Colon (tissue), 2 donors: ENCODE data around the gene SPATA31D1.
"Not testable (repeated sequence)": the region's sequence is repeated elsewhere in the genome, so short reads cannot be mapped to it uniquely, and the experiment has no call there.

Experiments used
- FAIRE-seq: peaks from 2 replicates; lab custom pipeline; 2012; peaks lifted over from hg19 to GRCh38; lab: Jason Lieb, UNC
- donor health status: control.
- donor health status: control.

The SPATA31D1 gene

DNA sequence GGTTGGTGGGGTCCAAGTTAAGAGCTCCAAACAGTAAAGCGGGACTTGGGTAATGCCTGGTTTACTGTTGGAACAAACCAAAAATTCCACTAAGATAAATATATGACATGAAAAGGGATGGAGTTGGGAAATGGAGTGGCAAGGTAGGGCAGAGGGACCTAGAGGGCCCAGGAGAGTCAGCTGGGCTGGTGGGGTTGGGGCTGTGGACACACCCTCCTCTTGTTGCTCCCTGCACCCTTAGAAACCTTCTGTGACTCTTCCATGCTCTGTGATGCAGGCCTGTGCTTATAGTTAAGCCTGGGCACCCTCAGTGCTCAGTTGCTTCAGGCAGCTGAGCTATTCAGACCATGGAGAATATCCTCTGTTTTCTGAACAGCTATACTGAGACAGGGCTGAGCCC is at the start of gene SPATA31D1:
Gene SPATA31D1, plus strand, starts transcription at position 301 of the 400 bp plus-strand sequence. Its CDS starts 47 bp downstream, at position 348.
- not testable (repeated sequence) for FAIRE-seq

GRCh38 chr9:81943393-81943792 is 45.2 kb upstream of the SPATA31D1 start, which contains the start of gene SPATA31D3:
TSS of gene SPATA31D3 (plus strand) at chr9:81943500. CDS start at chr9:81943586, 86 bp downstream.
- FAIRE-seq, result not testable (repeated sequence)

GRCh38 chr9:81948650-81949049 is 39.9 kb upstream of the SPATA31D1 start:
- FAIRE-seq, result not testable (repeated sequence)

DNA sequence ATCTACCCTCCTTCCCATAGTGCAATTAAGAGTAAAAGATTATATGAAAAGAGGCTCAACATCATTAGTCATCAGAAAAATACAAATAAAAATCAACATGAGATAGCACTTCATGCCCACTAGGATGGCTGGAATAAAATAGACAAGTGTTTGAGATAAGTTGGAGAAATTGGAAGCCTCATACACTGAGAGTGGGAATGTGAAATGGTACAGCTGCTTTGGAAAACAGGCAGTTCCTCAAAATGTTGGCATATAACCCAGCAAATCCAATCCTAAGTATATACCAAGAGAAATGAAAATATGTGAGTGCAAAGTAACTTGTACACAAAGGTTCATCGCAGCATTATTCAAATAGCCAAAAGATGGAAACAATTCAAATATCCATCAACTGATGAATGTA is 35.5 kb upstream of the SPATA31D1 start:
- no peak for FAIRE-seq

- no peak for FAIRE-seq
Observed at GRCh38 chr9:81955625-81956024, 32.9 kb upstream of the SPATA31D1 start.

DNA sequence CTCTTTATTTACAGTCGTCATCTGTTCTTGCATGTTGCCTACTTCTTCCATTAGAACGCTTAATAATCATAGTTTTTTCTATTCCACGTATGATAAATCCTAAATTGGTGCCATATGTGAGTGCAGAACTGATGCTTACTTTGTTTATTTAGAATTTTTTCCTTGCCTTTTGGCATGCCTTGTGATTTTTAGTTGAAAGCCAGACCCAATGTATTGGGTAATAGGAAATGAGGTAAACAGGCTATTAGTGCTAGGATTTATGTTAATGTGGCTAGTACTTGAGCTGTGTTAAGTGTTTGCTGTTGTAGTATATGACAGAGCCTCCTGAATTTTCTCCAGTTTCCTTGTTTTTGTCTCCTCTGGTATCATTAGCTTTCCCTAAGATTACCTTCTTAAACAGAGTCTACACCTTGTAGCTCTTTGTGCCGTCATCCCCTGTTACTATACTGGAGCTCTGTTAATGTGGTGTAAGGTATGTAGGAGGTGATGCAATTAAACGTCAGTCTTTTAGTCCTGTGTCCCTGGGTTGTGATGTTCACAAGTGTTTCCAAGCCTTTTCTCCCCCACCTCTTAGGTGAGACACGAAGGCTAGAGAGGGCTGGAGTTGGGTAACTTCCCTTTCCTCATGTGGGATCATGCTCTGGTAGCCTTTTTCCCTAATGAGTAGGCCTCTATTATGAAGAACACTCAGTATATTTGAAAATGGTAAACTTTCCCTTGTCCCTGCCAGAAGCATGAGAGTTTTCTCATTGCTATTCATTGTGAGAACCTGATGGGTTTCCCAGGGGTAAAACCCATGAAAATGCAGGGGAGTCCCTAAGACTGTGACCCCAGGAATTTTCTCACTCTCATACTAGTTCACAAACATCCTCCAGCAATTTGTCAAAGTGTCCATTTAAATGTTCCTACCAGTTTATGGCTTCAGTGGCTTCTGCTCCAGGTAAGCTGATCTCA is 24.1 kb upstream of the SPATA31D1 start:
- FAIRE-seq, result no peak

GRCh38 chr9:81968026-81968425 is 20.5 kb upstream of the SPATA31D1 start:
- no peak for FAIRE-seq

- no peak for FAIRE-seq
Observed at GRCh38 chr9:81969971-81970370, 18.6 kb upstream of the SPATA31D1 start.

DNA sequence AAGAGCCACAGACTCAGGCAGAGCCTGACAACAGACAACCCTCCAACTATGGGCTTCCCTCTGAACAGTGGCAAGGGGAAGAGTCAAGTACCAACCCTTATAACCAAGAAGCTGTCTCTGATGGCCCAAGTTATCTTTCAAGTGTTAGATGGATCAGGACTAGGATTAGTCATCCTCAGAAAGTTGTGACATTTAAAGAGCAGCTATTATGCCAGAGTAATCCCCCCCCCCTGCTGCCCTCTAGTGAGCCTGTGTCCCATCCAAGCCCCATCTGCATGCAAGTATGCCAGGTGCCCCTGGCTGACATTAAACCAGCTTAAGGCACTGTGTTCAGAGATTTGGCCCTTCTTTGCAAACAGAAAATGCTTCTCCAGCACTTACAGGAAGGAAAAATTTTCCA is 16.8 kb upstream of the SPATA31D1 start:
- FAIRE-seq, result no peak

- FAIRE-seq, result no peak
Observed at GRCh38 chr9:81974764-81975163, 13.8 kb upstream of the SPATA31D1 start.

GRCh38 chr9:81976351-81976750 is 12.2 kb upstream of the SPATA31D1 start:
- no peak for FAIRE-seq

DNA sequence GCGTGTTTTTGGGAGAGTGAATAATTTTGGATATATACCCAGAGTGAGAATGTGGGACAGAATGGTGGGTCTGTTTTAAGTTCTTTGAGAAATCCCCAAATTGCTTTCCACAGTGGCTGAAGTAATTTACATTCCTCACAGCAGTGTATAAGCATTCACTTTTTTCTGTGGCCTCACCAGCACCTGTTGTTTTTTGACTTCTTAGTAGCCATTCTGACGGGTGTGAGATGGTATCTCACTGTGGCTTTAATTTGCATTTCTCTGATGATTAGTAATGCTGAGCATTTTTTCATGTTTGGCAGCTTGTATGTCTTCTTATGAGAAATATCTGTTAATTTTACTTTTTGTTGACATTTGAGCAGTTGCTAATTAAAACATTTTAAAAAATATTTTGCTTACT is 9.4 kb upstream of the SPATA31D1 start:
- FAIRE-seq, result no peak

DNA sequence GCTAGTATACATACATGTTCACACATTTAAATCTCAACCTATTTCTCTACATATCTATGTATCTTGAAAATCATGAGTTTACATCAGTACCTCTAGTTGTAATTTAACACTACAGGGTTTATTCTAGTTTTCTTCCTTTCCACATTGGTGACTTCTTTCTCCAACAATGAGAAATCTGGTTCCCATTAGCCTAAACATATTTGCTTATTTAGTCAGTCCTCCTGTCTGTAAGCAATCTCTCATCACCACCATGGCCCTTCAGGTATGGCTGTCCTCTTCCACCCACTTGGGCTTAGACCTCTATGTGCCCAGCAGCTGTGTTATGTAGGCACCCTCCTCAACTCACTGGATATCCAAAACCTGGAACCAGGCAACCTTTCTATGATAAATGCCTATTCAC is 8.0 kb upstream of the SPATA31D1 start:
- no peak for FAIRE-seq

DNA sequence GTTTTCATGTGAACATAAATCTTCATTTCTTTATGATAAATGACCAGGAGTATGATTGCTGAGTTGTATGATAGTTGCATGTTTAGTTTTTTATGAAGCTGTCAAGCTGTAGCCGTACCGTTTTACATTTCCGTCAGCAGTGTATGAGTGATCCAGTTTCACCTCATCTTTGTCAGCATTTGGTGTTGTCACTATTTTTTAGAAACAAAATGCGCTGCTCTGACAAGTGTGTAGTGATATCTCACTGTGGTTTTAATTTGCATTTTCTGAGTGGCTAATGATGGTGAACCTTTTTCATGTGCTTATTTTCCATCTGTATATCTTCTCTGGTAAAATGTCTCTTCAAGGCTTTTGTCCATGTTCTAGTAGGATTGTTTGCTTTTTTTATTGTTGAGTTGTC is 6.7 kb upstream of the SPATA31D1 start:
- no peak for FAIRE-seq

DNA sequence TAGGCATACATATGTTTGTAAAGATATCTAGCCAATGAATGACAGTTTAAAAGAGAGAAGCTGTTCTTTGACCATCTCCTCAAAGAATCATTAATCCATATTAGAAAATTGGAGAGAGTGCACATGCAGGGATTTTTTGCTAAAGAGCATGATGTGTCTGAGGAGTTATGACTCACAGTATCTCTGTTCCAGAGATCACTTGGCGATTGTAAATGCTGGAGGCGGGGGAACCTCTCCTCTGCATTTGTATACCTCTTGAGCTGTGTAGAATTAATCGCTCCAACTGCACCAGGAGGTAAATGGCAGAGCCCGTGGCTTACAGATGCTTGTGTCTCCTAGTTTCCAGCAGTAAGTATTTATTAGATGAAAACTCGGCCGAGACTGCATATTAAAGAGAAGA is 3.6 kb upstream of the SPATA31D1 start:
- no peak for FAIRE-seq

DNA sequence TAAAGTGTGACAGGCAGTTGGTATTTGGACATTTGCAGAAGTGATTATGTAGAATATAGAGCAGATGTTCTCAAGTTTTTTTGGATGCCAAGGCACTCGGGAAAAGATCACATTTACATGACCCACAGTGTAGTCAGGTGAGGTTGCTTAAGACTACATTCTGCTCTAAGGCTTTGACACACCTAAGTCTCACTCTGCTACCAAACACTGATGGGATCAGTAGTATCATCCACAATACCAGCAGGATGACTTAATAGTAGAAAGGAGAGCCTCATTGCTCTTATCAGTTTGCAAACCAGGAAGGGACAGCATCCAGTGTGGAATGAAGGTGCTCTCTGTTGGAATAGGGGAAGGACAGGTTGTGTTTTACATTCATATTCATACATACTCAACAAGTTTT is 2.5 kb upstream of the SPATA31D1 start:
- FAIRE-seq, result no peak

DNA sequence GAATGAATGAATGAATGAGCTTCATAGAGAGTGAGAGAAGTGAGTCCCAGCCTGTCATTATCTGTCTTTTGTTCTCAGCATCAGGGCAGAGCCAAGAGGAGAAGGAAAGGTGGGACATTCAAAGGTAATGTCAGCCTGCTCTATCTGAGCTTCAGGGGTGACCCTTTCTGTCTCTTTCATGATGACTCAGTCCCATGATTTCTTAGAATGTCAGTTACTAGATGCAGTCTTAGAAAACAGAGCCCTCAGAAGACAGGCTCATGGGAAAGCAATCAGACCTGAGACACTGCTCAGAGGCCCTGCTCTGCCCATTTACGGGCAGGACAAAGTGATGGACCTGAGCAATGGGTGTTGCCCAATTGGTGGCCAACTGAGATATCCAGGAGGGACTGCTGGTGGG is 1.1 kb downstream of the SPATA31D1 start:
- no peak for FAIRE-seq

GRCh38 chr9:81993656-81994055 is 5.1 kb downstream of the SPATA31D1 start:
- no peak for FAIRE-seq

DNA sequence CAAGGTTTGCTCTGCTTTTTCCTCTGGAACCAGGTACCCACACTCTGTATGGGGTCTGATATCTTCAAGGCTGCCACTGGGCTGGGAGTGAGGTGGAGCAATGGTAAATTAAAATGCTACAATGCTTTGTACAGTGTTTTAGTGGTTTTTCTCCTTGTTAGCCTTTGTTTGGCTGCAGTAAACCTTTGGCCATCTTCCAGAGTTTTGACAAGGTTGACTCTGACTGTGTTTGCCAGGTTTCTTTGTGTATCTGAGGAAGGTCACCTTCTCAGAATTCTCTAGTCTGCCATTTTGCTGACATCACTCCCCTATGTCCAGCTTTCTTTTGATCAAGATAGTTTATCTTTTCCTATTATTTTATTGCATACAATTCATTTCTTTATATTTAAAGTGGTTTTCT is 11.2 kb downstream of the SPATA31D1 start:
- FAIRE-seq, result no peak

- FAIRE-seq, result no peak
Observed at GRCh38 chr9:82010711-82011110, 22.1 kb downstream of the SPATA31D1 start.

DNA sequence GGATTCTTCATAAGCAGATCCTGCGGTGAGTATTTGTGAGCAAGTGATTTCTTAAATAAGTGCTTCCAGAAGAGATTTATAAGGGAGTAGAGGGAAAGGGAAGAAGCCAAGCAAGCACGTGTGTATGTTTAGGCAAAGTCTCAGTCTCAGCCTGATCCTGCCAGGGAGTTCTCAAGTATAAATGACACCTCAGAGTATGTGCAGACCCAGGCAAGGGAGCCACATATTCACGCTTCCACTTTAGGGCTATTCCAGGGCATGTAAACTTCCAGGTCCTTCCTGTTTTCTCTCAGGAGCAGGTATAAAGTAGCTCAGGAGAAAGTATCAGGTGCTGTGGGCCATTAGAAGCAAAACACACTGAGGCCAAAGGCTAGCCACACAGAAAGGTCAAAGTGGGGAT is 22.6 kb downstream of the SPATA31D1 start:
- FAIRE-seq, result no peak

GRCh38 chr9:82012276-82012675 is 23.7 kb downstream of the SPATA31D1 start:
- peak; percentile 74 for FAIRE-seq

- FAIRE-seq, result no peak
Observed at GRCh38 chr9:82020331-82020730, 31.8 kb downstream of the SPATA31D1 start.

DNA sequence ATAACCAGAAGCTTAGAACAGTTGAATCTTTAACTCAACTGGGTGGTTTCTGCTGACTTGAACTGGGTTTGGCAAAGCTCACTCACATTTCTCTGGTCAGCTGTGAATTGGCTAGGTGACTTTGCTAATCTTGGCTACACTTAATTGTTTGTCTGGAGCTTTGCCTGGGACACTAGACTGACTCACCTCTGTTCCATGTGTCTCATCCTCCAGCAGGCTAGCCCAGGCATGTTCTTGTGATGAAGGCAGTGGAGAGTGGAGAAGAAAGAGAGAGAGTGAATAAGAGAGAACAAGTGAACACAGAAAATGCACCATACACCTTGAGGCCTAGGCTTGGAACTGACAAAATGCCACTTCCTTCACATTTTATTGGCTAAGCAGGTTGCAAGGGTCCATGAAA is 32.6 kb downstream of the SPATA31D1 start:
- no peak for FAIRE-seq
